ENCODE measurements around the gene LRRC18. TPM values are rescaled to one million over a fixed set of nuclear protein-coding genes. Genes with fewer than 3 reads are reported as not detected.

Gene LRRC18
- total and polyA plus RNA-seq, 4 donors = 1.8 to 4.5 (median 2.7) TPM

DNA sequence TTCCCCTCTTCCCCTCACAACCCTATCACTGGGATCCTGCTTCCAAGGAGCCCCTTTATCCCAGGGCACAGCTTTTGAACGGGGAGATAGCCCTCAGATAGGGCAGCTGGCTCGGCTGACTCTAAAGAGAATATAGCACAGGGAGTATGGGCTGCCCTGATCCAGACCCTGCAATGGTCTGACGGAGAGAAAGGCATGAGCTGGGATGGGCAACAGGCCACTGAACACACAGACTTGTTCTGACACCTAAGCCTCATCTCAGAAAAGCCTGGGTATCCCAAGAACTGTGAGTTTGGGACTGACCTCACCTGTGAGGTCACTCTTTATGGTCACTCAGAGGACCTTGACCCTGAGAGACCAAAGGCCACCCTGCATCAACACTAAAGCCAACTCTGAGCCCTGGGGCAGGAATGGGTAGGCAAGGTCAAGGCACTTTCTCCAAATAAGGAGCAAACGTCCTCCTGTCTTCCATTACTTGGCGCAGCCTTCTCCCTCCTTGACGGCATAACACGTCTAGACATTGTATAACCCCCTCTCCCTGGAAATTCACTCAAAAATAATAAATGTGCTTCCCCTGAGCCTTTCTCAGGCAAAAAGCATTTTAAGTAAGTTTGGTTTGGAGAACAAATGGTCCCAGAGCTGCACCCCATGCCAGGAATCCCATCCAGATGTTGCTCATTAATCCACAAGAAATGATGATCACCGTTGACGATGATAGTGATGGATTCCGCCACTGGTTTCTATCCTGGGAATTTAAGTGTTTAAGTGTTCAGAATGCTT is 8.2 kb upstream of the LRRC18 start:
- no peak overlapping the region for H3K27ac ChIP-seq (ENCODE audit: low read depth in 1 of 2, low read length in 1 of 2)
- TF ChIP-seq, protein P1, sequence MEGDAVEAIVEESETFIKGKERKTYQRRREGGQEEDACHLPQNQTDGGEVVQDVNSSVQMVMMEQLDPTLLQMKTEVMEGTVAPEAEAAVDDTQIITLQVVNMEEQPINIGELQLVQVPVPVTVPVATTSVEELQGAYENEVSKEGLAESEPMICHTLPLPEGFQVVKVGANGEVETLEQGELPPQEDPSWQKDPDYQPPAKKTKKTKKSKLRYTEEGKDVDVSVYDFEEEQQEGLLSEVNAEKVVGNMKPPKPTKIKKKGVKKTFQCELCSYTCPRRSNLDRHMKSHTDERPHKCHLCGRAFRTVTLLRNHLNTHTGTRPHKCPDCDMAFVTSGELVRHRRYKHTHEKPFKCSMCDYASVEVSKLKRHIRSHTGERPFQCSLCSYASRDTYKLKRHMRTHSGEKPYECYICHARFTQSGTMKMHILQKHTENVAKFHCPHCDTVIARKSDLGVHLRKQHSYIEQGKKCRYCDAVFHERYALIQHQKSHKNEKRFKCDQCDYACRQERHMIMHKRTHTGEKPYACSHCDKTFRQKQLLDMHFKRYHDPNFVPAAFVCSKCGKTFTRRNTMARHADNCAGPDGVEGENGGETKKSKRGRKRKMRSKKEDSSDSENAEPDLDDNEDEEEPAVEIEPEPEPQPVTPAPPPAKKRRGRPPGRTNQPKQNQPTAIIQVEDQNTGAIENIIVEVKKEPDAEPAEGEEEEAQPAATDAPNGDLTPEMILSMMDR (IDR thresholded peaks at IDR 0.05; ENCODE audit: control extremely low read depth, extremely low read depth) = no peak
- H3K4me1 ChIP-seq (ENCODE audit: control insufficient read depth in 5 of 5, insufficient read depth in 5 of 5, low read length in 5 of 5) = peaks cover 0 to 7% (median 3%) of the 10 kb centered on the region in 5 donors
- no peaks in the 10 kb centered on the region for H3K27me3 ChIP-seq (ENCODE audit: control insufficient read depth in 3 of 3, insufficient read depth in 3 of 3, low read length in 2 of 3)
- H3K4me3 ChIP-seq = no peak overlapping the region
- no peaks in the 10 kb centered on the region for H3K9me3 ChIP-seq (ENCODE audit: control insufficient read depth in 4 of 4, insufficient read depth in 3 of 4, low read length in 3 of 4)
- peaks cover 0 to 2% (median 0%) of the 10 kb centered on the region in 4 donors for H3K36me3 ChIP-seq (ENCODE audit: control insufficient read depth in 4 of 4, insufficient read depth in 4 of 4, low read length in 4 of 4)
- no peak for DNase-seq
- no peak for ATAC-seq (ENCODE audit: insufficient read depth, low FRiP score)
- 82 to 85% methylated on average over 10 of the region's 10 CpGs for WGBS, 2 donors
- H3K9ac ChIP-seq (ENCODE audit: insufficient read depth in 1 of 2, low read length in 2 of 2) = no peak overlapping the region

DNA sequence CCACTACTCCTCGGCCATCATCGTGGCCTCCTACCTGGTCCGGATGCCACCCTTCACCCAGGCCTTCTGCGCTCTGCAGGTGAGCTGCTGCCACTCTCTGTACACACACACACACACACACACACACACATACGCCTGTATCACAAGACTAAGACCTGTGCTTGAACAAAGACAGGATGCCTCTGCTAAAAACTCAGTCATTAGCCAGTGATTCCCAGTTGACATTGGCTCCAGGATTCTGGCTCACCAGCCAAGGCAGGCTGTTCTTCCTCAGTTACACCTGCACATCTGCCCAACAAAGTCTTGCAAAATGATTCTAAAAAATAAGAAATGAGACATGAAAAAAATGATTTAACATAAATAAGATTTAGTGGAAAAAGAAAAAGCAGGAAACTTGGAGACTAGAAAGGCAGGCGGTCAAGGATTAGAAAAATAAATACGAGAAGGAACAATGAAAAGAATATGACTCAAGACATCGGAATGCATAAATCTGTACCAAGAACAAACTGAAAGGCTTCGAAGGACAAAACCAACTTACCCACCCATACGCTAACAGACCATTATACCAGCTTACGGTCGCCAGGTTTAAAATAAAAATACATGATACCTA is 7.4 kb upstream of the LRRC18 start:
- peaks cover 0 to 2% (median 0%) of the 10 kb centered on the region in 4 donors for H3K36me3 ChIP-seq (ENCODE audit: control insufficient read depth in 4 of 4, insufficient read depth in 4 of 4, low read length in 4 of 4)
- TF ChIP-seq, protein P1 (IDR thresholded peaks at IDR 0.05; ENCODE audit: control extremely low read depth, extremely low read depth) = no peak
- ATAC-seq (ENCODE audit: insufficient read depth, low FRiP score) (no peak), DNase-seq (peak in 2 of 3 donors; percentile 31 to 55)
- no peaks in the 10 kb centered on the region for H3K9me3 ChIP-seq (ENCODE audit: control insufficient read depth in 4 of 4, insufficient read depth in 3 of 4, low read length in 3 of 4)
- H3K27me3 ChIP-seq (ENCODE audit: control insufficient read depth in 3 of 3, insufficient read depth in 3 of 3, low read length in 2 of 3) = no peaks in the 10 kb centered on the region
- no peak overlapping the region for H3K4me3 ChIP-seq
- peak overlapping the region in 1 of 2 donors; percentile 1 for H3K27ac ChIP-seq (ENCODE audit: low read depth in 1 of 2, low read length in 1 of 2)
- no peak overlapping the region for H3K9ac ChIP-seq (ENCODE audit: insufficient read depth in 1 of 2, low read length in 2 of 2)
- H3K4me1 ChIP-seq (ENCODE audit: control insufficient read depth in 5 of 5, insufficient read depth in 5 of 5, low read length in 5 of 5) = peaks cover 0 to 7% (median 3%) of the 10 kb centered on the region in 5 donors
- WGBS, 2 donors = 73 to 87% methylated on average over 12 of the region's 12 CpGs

DNA sequence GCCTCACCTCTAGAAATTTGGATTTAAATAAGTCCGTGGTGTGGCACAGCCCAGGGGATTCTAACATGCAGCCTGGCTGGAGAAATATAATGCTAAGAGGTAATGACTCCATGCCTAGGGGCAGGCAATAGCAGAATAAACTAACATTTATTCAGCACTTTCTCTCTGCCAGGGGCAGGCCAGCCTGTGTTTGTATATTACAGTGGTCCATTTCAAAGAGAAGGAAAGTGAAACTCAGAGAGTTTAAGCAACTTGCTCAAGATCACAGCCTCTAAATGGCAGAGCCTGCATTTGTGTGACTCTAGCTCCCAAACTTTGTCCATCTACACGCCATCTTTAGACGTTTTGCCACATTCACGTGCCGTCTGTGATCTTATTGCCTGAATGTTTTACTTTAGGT is 6.7 kb upstream of the LRRC18 start:
- TF ChIP-seq, protein P1 (IDR thresholded peaks at IDR 0.05; ENCODE audit: control extremely low read depth, extremely low read depth) = no peak
- Histone ChIP-seq H3K36me3 (ENCODE audit: control insufficient read depth in 4 of 4, insufficient read depth in 4 of 4, low read length in 4 of 4) (peaks cover 0 to 2% (median 0%) of the 10 kb centered on the region in 4 donors), H3K9me3 (ENCODE audit: control insufficient read depth in 4 of 4, insufficient read depth in 3 of 4, low read length in 3 of 4) (no peaks in the 10 kb centered on the region), H3K4me3 (no peak overlapping the region), H3K27ac (ENCODE audit: low read depth in 1 of 2, low read length in 1 of 2) (no peak overlapping the region), H3K4me1 (ENCODE audit: control insufficient read depth in 5 of 5, insufficient read depth in 5 of 5, low read length in 5 of 5) (peaks cover 0 to 7% (median 3%) of the 10 kb centered on the region in 5 donors), H3K9ac (ENCODE audit: insufficient read depth in 1 of 2, low read length in 2 of 2) (no peak overlapping the region), H3K27me3 (ENCODE audit: control insufficient read depth in 3 of 3, insufficient read depth in 3 of 3, low read length in 2 of 3) (no peaks in the 10 kb centered on the region)
- ATAC-seq (ENCODE audit: insufficient read depth, low FRiP score) (no peak), DNase-seq (no peak)
- 88 to 91% methylated on average over 5 of the region's 5 CpGs for WGBS, 2 donors
